ENCODE results near the gene RAVER1. TPM values are rescaled to one million over a fixed set of nuclear protein-coding genes. Genes with fewer than 3 reads are reported as not detected.

Gene RAVER1
- total RNA-seq, 1 experiment from 2014 or later = 87.7 TPM

DNA sequence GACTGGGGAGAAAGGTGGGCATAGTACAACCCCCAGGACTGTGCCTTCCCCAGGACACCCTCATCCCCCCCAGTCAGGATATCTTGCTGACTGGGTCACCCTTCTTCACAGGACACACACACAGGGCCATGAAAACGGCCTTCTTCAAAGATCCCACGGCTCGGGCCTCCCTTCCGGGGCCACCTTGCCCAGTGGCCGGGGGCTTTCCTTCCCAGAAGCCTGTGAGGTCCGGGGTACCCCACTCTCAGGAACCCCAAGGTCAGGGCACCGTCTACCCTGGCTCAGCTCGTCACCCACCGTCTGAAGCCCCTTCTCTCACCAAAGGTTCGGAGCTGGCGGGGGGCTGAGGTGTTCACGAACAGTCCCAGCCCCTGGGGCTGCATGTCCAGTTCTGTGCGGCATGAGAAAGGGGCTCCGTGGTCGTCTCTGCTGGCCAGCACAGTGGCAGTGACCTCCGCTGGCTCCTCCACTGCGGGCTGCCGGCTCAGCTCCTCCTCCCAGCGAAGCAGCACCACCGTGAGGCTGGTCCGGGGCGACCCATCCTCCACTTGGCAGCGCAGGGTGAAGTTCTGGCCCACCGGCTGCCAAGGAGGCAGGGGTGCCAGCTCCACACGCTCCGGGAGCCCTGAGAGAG lies 2.1 kb upstream of the RAVER1 start:
- peak overlapping the region; percentile 99 for H3K27ac ChIP-seq (ENCODE audit: low read depth, low read length, poor library complexity, severe bottlenecking)
- peaks cover 28% of the 10 kb centered on the region for H3K4me1 ChIP-seq (ENCODE audit: insufficient read depth, low read length, poor library complexity, severe bottlenecking)
- peaks cover 8% of the 10 kb centered on the region for H3K36me3 ChIP-seq (ENCODE audit: insufficient read depth, low read length, poor library complexity, severe bottlenecking)
- DNase-seq (ENCODE audit: low spot score) = no peak
- peak overlapping the region; percentile 85 for H3K4me3 ChIP-seq (ENCODE audit: low read depth, low read length, poor library complexity, severe bottlenecking)
- BruUV-seq (replicated peaks) = no TSS peak
- no peaks in the 10 kb centered on the region for H3K9me3 ChIP-seq (ENCODE audit: low read depth, low read length, poor library complexity, severe bottlenecking)
- H3K27me3 ChIP-seq (replicated peaks; ENCODE audit: insufficient read depth, low read depth, low read length, poor library complexity) = no peaks in the 10 kb centered on the region
- TF ChIP-seq, protein P1, sequence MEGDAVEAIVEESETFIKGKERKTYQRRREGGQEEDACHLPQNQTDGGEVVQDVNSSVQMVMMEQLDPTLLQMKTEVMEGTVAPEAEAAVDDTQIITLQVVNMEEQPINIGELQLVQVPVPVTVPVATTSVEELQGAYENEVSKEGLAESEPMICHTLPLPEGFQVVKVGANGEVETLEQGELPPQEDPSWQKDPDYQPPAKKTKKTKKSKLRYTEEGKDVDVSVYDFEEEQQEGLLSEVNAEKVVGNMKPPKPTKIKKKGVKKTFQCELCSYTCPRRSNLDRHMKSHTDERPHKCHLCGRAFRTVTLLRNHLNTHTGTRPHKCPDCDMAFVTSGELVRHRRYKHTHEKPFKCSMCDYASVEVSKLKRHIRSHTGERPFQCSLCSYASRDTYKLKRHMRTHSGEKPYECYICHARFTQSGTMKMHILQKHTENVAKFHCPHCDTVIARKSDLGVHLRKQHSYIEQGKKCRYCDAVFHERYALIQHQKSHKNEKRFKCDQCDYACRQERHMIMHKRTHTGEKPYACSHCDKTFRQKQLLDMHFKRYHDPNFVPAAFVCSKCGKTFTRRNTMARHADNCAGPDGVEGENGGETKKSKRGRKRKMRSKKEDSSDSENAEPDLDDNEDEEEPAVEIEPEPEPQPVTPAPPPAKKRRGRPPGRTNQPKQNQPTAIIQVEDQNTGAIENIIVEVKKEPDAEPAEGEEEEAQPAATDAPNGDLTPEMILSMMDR (conservative IDR thresholded peaks at IDR 0.05; ENCODE audit: low read depth, low read length) = no peak
- no peak for TF ChIP-seq EZH2 (IDR thresholded peaks at IDR 0.05; ENCODE audit: borderline replicate concordance, low read depth, low read length, poor library complexity, severe bottlenecking)
- CTCF ChIA-PET = interaction anchor here (1.3 kb wide), 1 partner anchor 66 kb away, joined by 3 read pairs; no protein-coding TSS in a partner anchor
- POLR2A ChIA-PET (ENCODE audit: low non-redundant PET) = no interaction called here
- intact Hi-C loops (cut with micrococcal nuclease; ENCODE audit: unreplicated experiment) = loop anchor here (5.0 kb wide), 1 partner anchor 47 kb away; the partner anchor contains the start of gene TYK2

DNA sequence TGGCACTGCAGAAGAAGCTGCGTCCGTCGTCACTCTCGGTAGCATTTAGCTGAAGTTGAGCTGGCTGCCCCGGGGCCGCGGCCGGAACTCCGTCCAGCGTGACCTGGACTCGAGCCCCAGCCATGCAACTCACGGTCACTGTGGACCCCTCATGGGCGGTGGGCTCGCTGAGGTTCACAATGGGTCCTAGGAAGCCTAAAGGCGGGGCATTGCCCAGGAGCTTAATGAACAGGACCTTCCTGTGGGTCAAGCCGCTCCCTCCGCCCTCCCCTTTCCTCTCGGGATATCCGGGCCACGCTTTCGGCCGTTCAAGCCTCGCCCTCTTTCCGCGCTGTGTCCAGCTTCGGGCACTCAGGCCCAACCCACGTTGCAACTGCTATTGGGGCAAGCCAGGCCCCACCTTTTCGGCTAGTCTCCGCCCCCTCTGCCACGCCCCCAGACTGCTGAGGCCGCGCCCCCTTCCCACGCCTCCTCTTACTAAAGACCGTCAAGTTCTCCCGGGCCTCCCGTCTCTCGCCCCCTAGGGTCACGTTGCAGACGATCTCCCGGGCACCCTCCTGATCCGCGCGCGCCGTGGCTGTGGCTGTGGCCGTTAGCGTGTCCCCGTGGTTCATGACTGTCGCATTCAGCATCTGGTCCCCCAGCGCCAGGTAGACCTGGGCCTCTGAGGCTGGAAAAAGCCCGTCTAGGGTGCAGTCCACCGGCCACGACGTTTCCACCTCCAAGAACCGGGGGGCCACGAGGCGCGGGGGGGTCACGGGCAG lies 1.4 kb upstream of the RAVER1 start:
- Histone ChIP-seq H3K27me3 (replicated peaks; ENCODE audit: insufficient read depth, low read depth, low read length, poor library complexity) (no peaks in the 10 kb centered on the region), H3K4me1 (ENCODE audit: insufficient read depth, low read length, poor library complexity, severe bottlenecking) (peaks cover 28% of the 10 kb centered on the region), H3K4me3 (ENCODE audit: low read depth, low read length, poor library complexity, severe bottlenecking) (peak overlapping the region; percentile 85), H3K9me3 (ENCODE audit: low read depth, low read length, poor library complexity, severe bottlenecking) (no peaks in the 10 kb centered on the region), H3K27ac (ENCODE audit: low read depth, low read length, poor library complexity, severe bottlenecking) (peak overlapping the region; percentile 99), H3K36me3 (ENCODE audit: insufficient read depth, low read length, poor library complexity, severe bottlenecking) (peaks cover 15% of the 10 kb centered on the region)
- CTCF ChIA-PET = interaction anchor here (0.9 to 1.3 kb wide), 3 partner anchors 54 to 76 kb away, joined by 3 to 4 read pairs (median 3); no protein-coding TSS in a partner anchor
- no peak for TF ChIP-seq EZH2 (IDR thresholded peaks at IDR 0.05; ENCODE audit: borderline replicate concordance, low read depth, low read length, poor library complexity, severe bottlenecking)
- TF ChIP-seq, protein P1 (conservative IDR thresholded peaks at IDR 0.05; ENCODE audit: low read depth, low read length) = peak; percentile 35
- DNase-seq (ENCODE audit: low spot score) = peak; percentile 89
- POLR2A ChIA-PET (ENCODE audit: low non-redundant PET) = interaction anchor here (0.7 kb wide), 1 partner anchor 38 kb away, joined by 4 read pairs; no protein-coding TSS in a partner anchor
- intact Hi-C loops (cut with micrococcal nuclease; ENCODE audit: unreplicated experiment) = loop anchor here (5.0 kb wide), 1 partner anchor 48 kb away; the partner anchor contains the start of gene TYK2
- no TSS peak for BruUV-seq (replicated peaks)

DNA sequence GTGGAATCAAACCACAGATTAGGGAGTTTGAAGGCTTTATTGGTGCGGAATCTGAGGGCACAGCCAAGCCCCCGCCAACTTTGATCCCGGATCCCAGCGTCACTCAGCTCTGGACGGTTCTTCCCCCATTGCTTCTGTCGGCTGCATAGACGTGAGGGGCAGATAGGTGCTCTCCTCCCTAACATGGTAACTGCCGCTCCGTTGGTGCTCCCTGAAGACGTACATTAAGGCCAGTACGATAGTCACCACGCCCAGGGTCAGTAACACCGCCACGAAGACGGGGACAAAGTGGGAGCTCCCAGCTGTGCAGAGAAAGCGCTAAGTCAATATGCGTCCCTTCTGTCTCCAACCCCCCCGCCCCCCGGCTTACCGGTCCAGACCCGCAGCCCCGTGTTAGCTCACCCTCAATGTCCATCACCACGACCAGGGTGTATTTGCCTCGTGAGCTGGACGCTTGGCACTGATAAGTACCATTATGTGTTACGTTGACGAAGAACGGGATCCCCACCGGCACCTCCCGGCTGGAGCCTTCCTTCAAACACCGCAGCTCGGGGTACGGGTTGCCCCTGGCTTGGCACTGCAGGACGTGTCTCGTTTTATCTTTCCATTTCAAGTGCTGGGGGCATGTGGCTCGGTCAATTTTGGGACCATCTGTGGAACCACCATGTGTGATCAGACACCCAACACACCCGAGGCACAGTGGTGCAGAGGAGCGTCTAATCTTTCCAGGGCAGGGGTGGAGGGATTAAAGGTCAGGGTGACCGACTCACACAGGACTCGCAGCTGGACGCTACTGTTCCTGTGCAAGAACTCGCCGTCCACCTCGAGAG lies 644 bp upstream of the RAVER1 start:
- intact Hi-C loops (cut with micrococcal nuclease; ENCODE audit: unreplicated experiment) = loop anchor here (2.0 kb wide), 1 partner anchor 45 kb away; the partner anchor contains the start of gene ICAM5
- CTCF ChIA-PET = interaction anchor here (0.6 to 1.0 kb wide), 4 partner anchors 55 to 324 kb away, joined by 3 to 9 read pairs (median 6); no protein-coding TSS in a partner anchor

More for the DNA sequence above, 644 bp upstream of the RAVER1 start:
- Histone ChIP-seq H3K9me3 (ENCODE audit: low read depth, low read length, poor library complexity, severe bottlenecking) (no peaks in the 10 kb centered on the region), H3K4me3 (ENCODE audit: low read depth, low read length, poor library complexity, severe bottlenecking) (peak overlapping the region; percentile 85), H3K4me1 (ENCODE audit: insufficient read depth, low read length, poor library complexity, severe bottlenecking) (peaks cover 28% of the 10 kb centered on the region), H3K27me3 (replicated peaks; ENCODE audit: insufficient read depth, low read depth, low read length, poor library complexity) (no peaks in the 10 kb centered on the region), H3K27ac (ENCODE audit: low read depth, low read length, poor library complexity, severe bottlenecking) (peak overlapping the region; percentile 99), H3K36me3 (ENCODE audit: insufficient read depth, low read length, poor library complexity, severe bottlenecking) (peaks cover 23% of the 10 kb centered on the region)
- TSS peak; percentile 81 for BruUV-seq (replicated peaks)
- POLR2A ChIA-PET (ENCODE audit: low non-redundant PET) = interaction anchor here (0.6 to 0.7 kb wide), 3 partner anchors 28 to 319 kb away, joined by 3 to 10 read pairs (median 4); no protein-coding TSS in a partner anchor
- peak; percentile 26 for DNase-seq (ENCODE audit: low spot score)
- no peak for TF ChIP-seq EZH2 (IDR thresholded peaks at IDR 0.05; ENCODE audit: borderline replicate concordance, low read depth, low read length, poor library complexity, severe bottlenecking)
- TF ChIP-seq, protein P1 (conservative IDR thresholded peaks at IDR 0.05; ENCODE audit: low read depth, low read length) = no peak

Measured in A673 (cell line).